Measurements from ENCODE around the gene NELL1. TPM values are rescaled to one million over a fixed set of nuclear protein-coding genes. Genes with fewer than 3 reads are reported as not detected.

Gene NELL1
- total RNA-seq, 1 donor from 2014 or later, result 0.29 TPM

GRCh38 chr11:21056644-21057043 lies 387.3 kb downstream of the NELL1 start:
- DNase-seq, result no peak
- H3K4me1 Mint-ChIP-seq (ENCODE audit: low read depth, unreplicated experiment), result peaks cover 4% of the 10 kb centered on the region
- TF ChIP-seq, protein P1, sequence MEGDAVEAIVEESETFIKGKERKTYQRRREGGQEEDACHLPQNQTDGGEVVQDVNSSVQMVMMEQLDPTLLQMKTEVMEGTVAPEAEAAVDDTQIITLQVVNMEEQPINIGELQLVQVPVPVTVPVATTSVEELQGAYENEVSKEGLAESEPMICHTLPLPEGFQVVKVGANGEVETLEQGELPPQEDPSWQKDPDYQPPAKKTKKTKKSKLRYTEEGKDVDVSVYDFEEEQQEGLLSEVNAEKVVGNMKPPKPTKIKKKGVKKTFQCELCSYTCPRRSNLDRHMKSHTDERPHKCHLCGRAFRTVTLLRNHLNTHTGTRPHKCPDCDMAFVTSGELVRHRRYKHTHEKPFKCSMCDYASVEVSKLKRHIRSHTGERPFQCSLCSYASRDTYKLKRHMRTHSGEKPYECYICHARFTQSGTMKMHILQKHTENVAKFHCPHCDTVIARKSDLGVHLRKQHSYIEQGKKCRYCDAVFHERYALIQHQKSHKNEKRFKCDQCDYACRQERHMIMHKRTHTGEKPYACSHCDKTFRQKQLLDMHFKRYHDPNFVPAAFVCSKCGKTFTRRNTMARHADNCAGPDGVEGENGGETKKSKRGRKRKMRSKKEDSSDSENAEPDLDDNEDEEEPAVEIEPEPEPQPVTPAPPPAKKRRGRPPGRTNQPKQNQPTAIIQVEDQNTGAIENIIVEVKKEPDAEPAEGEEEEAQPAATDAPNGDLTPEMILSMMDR (IDR thresholded peaks at IDR 0.05; ENCODE audit: partially characterized antibody, unreplicated experiment), result no peak
- H3K27me3 Mint-ChIP-seq (ENCODE audit: unreplicated experiment), result peaks cover 2% of the 10 kb centered on the region
- H3K36me3 Mint-ChIP-seq (ENCODE audit: unreplicated experiment), result no peaks in the 10 kb centered on the region
- H3K4me3 Mint-ChIP-seq (ENCODE audit: unreplicated experiment), result no peak overlapping the region
- H3K9me3 Mint-ChIP-seq (ENCODE audit: unreplicated experiment), result no peaks in the 10 kb centered on the region
- H3K27ac Mint-ChIP-seq (ENCODE audit: unreplicated experiment), result no peak overlapping the region

- no peak for DNase-seq
- H3K27me3 Mint-ChIP-seq (ENCODE audit: unreplicated experiment), result no peaks in the 10 kb centered on the region
- TF ChIP-seq, protein P1 (IDR thresholded peaks at IDR 0.05; ENCODE audit: partially characterized antibody, unreplicated experiment), result no peak
- no peak overlapping the region for H3K4me3 Mint-ChIP-seq (ENCODE audit: unreplicated experiment)
- H3K9me3 Mint-ChIP-seq (ENCODE audit: unreplicated experiment), result no peaks in the 10 kb centered on the region
- no peaks in the 10 kb centered on the region for H3K36me3 Mint-ChIP-seq (ENCODE audit: unreplicated experiment)
- H3K27ac Mint-ChIP-seq (ENCODE audit: unreplicated experiment), result no peak overlapping the region
- H3K4me1 Mint-ChIP-seq (ENCODE audit: low read depth, unreplicated experiment), result no peaks in the 10 kb centered on the region
These were observed 390.5 kb downstream of the NELL1 start for GRCh38 chr11:21059879-21060278.

GRCh38 chr11:21066030-21066429 lies 396.6 kb downstream of the NELL1 start:
- H3K36me3 Mint-ChIP-seq (ENCODE audit: unreplicated experiment), result no peaks in the 10 kb centered on the region
- TF ChIP-seq, protein P1 (IDR thresholded peaks at IDR 0.05; ENCODE audit: partially characterized antibody, unreplicated experiment), result no peak
- no peaks in the 10 kb centered on the region for H3K4me1 Mint-ChIP-seq (ENCODE audit: low read depth, unreplicated experiment)
- no peak overlapping the region for H3K27ac Mint-ChIP-seq (ENCODE audit: unreplicated experiment)
- H3K9me3 Mint-ChIP-seq (ENCODE audit: unreplicated experiment), result no peaks in the 10 kb centered on the region
- H3K27me3 Mint-ChIP-seq (ENCODE audit: unreplicated experiment), result no peaks in the 10 kb centered on the region
- H3K4me3 Mint-ChIP-seq (ENCODE audit: unreplicated experiment), result no peak overlapping the region
- no peak for DNase-seq

GRCh38 chr11:21068886-21069285 lies 399.5 kb downstream of the NELL1 start:
- Mint-ChIP-seq H3K4me1 (ENCODE audit: low read depth, unreplicated experiment) (no peaks in the 10 kb centered on the region), H3K36me3 (ENCODE audit: unreplicated experiment) (no peaks in the 10 kb centered on the region), H3K27ac (ENCODE audit: unreplicated experiment) (no peak overlapping the region), H3K9me3 (ENCODE audit: unreplicated experiment) (no peaks in the 10 kb centered on the region), H3K27me3 (ENCODE audit: unreplicated experiment) (no peaks in the 10 kb centered on the region), H3K4me3 (ENCODE audit: unreplicated experiment) (no peak overlapping the region)
- DNase-seq, result no peak
- TF ChIP-seq, protein P1 (IDR thresholded peaks at IDR 0.05; ENCODE audit: partially characterized antibody, unreplicated experiment), result no peak

GRCh38 chr11:21069909-21070308 lies 400.5 kb downstream of the NELL1 start:
- Mint-ChIP-seq H3K4me1 (ENCODE audit: low read depth, unreplicated experiment) (no peaks in the 10 kb centered on the region), H3K27me3 (ENCODE audit: unreplicated experiment) (no peaks in the 10 kb centered on the region), H3K9me3 (ENCODE audit: unreplicated experiment) (no peaks in the 10 kb centered on the region), H3K36me3 (ENCODE audit: unreplicated experiment) (no peaks in the 10 kb centered on the region), H3K4me3 (ENCODE audit: unreplicated experiment) (no peak overlapping the region), H3K27ac (ENCODE audit: unreplicated experiment) (no peak overlapping the region)
- TF ChIP-seq, protein P1 (IDR thresholded peaks at IDR 0.05; ENCODE audit: partially characterized antibody, unreplicated experiment), result no peak
- DNase-seq, result no peak
